IMR-90 (cell line): ENCODE results near the gene MAGI2. TPM values are rescaled to one million over a fixed set of nuclear protein-coding genes. Genes with fewer than 3 reads are reported as not detected.

Experiments used
- ATAC-seq: fragments of 200-7000 bp; cut with Tn5 transposase; 2 replicates; pipeline ENCODE4 v1.9.1; 2020; ENCODE audit warnings: low read depth, mild to moderate bottlenecking, moderate library complexity
- BruUV-seq: library from RNA; stranded (reverse); fragments of 400-500 nt; replicated peaks from 2 replicates; lab custom pipeline; 2021; lab: Mats Ljungman, UMichigan
- CTCF ChIA-PET: fragments of 300-600 bp; formaldehyde crosslinking; extraction: SDS; loops from one replicate; lab custom pipeline; 2021; ENCODE audit warnings: antibody characterized with exemption; lab: Yijun Ruan, JAX
- POLR2A ChIA-PET: fragments of 300-600 bp; sonication (Branson Sonifier 250); formaldehyde crosslinking; loops from one replicate; lab custom pipeline; 2022; ENCODE audit warnings: antibody characterized with exemption; ENCODE audit not compliant: unreplicated experiment; lab: Charles Lee
- DNase-seq: peaks from one replicate; pipeline ENCODE4 v3.0.0; 2013
- H2AFZ ChIP-seq: replicated peaks from 2 replicates; pipeline ENCODE3; 2013; ENCODE audit warnings: low read length, mild to moderate bottlenecking; ENCODE audit not compliant: poor library complexity
- H2AK5ac ChIP-seq: 2 replicates; pipeline ENCODE4 v1.6.1; 2013; ENCODE audit warnings: low read depth, low read length, inconsistent platforms
- H2AK9ac ChIP-seq: replicated peaks from 2 replicates; pipeline ENCODE3; 2013; ENCODE audit warnings: mild to moderate bottlenecking, low read depth, low read length, moderate library complexity; ENCODE audit not compliant: poor library complexity
- H2BK120ac ChIP-seq: 2 replicates; pipeline ENCODE4 v1.6.1; 2013; ENCODE audit warnings: low read depth, low read length, inconsistent platforms
- H2BK15ac ChIP-seq: 3 replicates; pipeline ENCODE4 v1.6.1; 2013; ENCODE audit warnings: low read depth, low read length, inconsistent platforms
- H2BK20ac ChIP-seq: 2 replicates; pipeline ENCODE4 v1.6.1; 2013; ENCODE audit warnings: low read depth, mild to moderate bottlenecking, inconsistent platforms, low read length, moderate library complexity
- H2BK5ac ChIP-seq: 2 replicates; pipeline ENCODE4 v1.6.1; 2013; ENCODE audit warnings: mild to moderate bottlenecking, low read depth, low read length, inconsistent platforms; ENCODE audit not compliant: poor library complexity, severe bottlenecking
- H3K14ac ChIP-seq: replicated peaks from 2 replicates; pipeline ENCODE4 v1.6.1; 2013; ENCODE audit warnings: low read depth, low read length, inconsistent platforms
- H3K18ac ChIP-seq: 2 replicates; pipeline ENCODE4 v1.6.1; 2013; ENCODE audit warnings: low read depth, low read length, control low read depth
- H3K23ac ChIP-seq: 2 replicates; pipeline ENCODE4 v1.6.1; 2013; ENCODE audit warnings: low read depth, low read length, inconsistent platforms
- H3K27ac ChIP-seq: 2 replicates; pipeline ENCODE4 v1.5.1; 2013; ENCODE audit warnings: mild to moderate bottlenecking, control low read depth, low read length; ENCODE audit not compliant: insufficient read depth
- H3K27me3 ChIP-seq: 2 replicates; pipeline ENCODE4 v1.6.1; 2013; ENCODE audit warnings: low read length; ENCODE audit not compliant: control insufficient read depth, insufficient read depth
- H3K36me3 ChIP-seq: 2 replicates; pipeline ENCODE4 v1.6.1; 2013; ENCODE audit warnings: low read length, mixed read lengths; ENCODE audit not compliant: control insufficient read depth, insufficient read depth
- H3K4ac ChIP-seq: 2 replicates; pipeline ENCODE4 v1.6.1; 2013; ENCODE audit warnings: low read depth, low read length, inconsistent platforms
- H3K4me1 ChIP-seq: 2 replicates; pipeline ENCODE4 v1.6.1; 2013; ENCODE audit warnings: low read length, mixed read lengths; ENCODE audit not compliant: control insufficient read depth, insufficient read depth
- H3K4me2 ChIP-seq: 2 replicates; pipeline ENCODE4 v1.6.1; 2013; ENCODE audit warnings: low read depth, mild to moderate bottlenecking, control low read depth, low read length, moderate library complexity
- H3K4me3 ChIP-seq: 2 replicates; pipeline ENCODE4 v1.5.1; 2013; ENCODE audit warnings: low read depth, mild to moderate bottlenecking, control low read depth, low read length, moderate library complexity; ENCODE audit not compliant: insufficient read depth
- H3K56ac ChIP-seq: 2 replicates; pipeline ENCODE4 v1.6.1; 2013; ENCODE audit warnings: low read length, inconsistent platforms; ENCODE audit not compliant: insufficient read depth; ENCODE audit errors: extremely low read depth
- H3K79me1 ChIP-seq, 2 experiments: 2 replicates each; pipeline ENCODE4 v1.6.1; 2013; ENCODE audit warnings: low read length in 2 of 2, inconsistent platforms in 1 of 2, low read depth in 1 of 2
- H3K9ac ChIP-seq: 2 replicates; pipeline ENCODE4 v1.6.1; 2013; ENCODE audit warnings: low read depth, low read length, control low read depth
- H3K9me1 ChIP-seq: 2 replicates; pipeline ENCODE4 v1.6.1; 2013; ENCODE audit warnings: low read length, inconsistent platforms; ENCODE audit not compliant: insufficient read depth
- H3K9me3 ChIP-seq: 2 replicates; pipeline ENCODE4 v1.6.1; 2013; ENCODE audit warnings: low read length; ENCODE audit not compliant: control insufficient read depth, insufficient read depth
- H4K20me1 ChIP-seq: 2 replicates; pipeline ENCODE4 v1.6.1; 2013; ENCODE audit warnings: low read length, inconsistent platforms; ENCODE audit not compliant: insufficient read depth
- H4K5ac ChIP-seq: 2 replicates; pipeline ENCODE4 v1.6.1; 2013; ENCODE audit warnings: mild to moderate bottlenecking, low read depth, low read length, control low read depth
- H4K8ac ChIP-seq, 2 experiments: 2 replicates each; pipeline ENCODE4 v1.6.1; 2013; ENCODE audit warnings: low read depth in 2 of 2, low read length in 2 of 2, control low read depth in 1 of 2, inconsistent platforms in 1 of 2
- H4K91ac ChIP-seq: 2 replicates; pipeline ENCODE4 v1.6.1; 2013; ENCODE audit warnings: low read depth, low read length, inconsistent platforms; ENCODE audit not compliant: insufficient read depth
- BHLHE40 ChIP-seq: fragments of 150-350 bp; IDR thresholded peaks from 2 replicates; pipeline ENCODE4 v1.6.1; 2016; ENCODE audit warnings: mild to moderate bottlenecking, low read depth, low read length
- MAFK ChIP-seq: IDR thresholded peaks from 2 replicates; pipeline ENCODE4 v1.6.1; 2012; ENCODE audit warnings: low read depth, low read length, improper control_type of control experiment
- WGBS, 2 experiments: methylation state at CpG; one replicate each; pipeline versions ENCODE4 v1.1.5 to v1.1.7; 2013; ENCODE audit warnings: missing lambda C conversion rate in 2 of 2; ENCODE audit not compliant: insufficient read length in 1 of 2; ENCODE audit errors: extremely low coverage in 2 of 2; 5-methylcytosine and 5-hydroxymethylcytosine counted together
- dilution Hi-C: fragments of 300-500 bp; cut with HindIII; formaldehyde crosslinking; loops from one replicate; pipeline ENCODE4 v1.14.3; 2018; ENCODE audit warnings: low sequenced_read_pairs; ENCODE audit not compliant: unreplicated experiment
- in situ Hi-C: fragments of 300-500 bp; cut with MboI; formaldehyde crosslinking; loops from 3 replicates; pipeline ENCODE4 v1.14.3; 2019; ENCODE audit warnings: low sequenced_read_pairs, inconsistent platforms, mixed read lengths
- intact Hi-C: fragments of 100-400 bp; cut with micrococcal nuclease; formaldehyde crosslinking; loops from 2 replicates; pipeline ENCODE4 v1.10.0; 2022
- polyA plus RNA-seq, 3 experiments: library from polyadenylated mRNA; depleted of rRNA; stranded (reverse); fragments of >200 nt; gene quantifications; 2 replicates each; pipeline ENCODE4 v1.2.3, GENCODE V29; 2012; ENCODE audit warnings: low replicate concordance in 1 of 3
- total RNA-seq: library from RNA; depleted of rRNA; stranded (reverse); fragments of >200 nt; gene quantifications from 2 replicates; pipeline ENCODE4 v1.2.3, GENCODE V29; 2012

Gene MAGI2
- total and polyA plus RNA-seq, 2 of the 4 experiments (the other 2 are of a cell fraction) = 2.5 to 17.9 TPM

DNA sequence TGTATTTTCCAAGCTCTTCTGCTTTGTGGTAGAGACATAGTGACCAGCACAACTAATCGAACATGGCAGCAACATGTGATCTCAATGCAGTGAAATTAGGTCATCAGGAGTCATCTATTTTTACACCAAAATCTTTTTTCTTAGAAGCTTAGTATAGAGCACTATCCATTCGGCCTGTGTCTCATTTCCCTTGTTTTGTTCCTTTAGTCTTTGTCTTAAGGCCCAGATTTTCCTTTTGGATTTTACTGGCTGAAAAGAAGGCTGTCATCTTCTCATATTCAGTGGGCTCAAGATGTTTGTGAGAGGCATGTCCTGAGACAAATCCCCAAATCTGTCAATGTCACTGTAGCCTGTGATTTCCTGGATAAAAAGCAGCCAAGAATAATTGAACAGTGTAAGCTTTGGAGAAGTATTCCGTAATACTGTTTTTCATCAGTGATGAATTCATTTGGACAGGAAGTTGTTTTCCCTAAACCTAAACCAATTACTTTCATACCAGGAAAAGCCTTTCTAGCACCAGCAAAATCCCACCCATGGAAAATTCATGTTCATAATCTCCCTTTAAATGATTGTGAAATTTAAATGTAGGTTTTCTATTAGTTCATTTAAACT is 55.2 kb downstream of the MAGI2 start:
- H2BK15ac ChIP-seq = no peak overlapping the region
- intact Hi-C loops = no loop called here
- dilution Hi-C loops = no loop called here
- H3K23ac ChIP-seq = peak overlapping the region; percentile 42; the same call in 1 of the 2 replicates
- peak overlapping the region; percentile 35; the same call in 1 of the 2 replicates for H3K4ac ChIP-seq
- peaks cover 2% of the 10 kb centered on the region; the same call in 1 of the 2 replicates for H3K4me1 ChIP-seq
- TF ChIP-seq BHLHE40 (no peak), MAFK (no peak)
- POLR2A ChIA-PET = no interaction called here
- BruUV-seq = no TSS peak
- H2BK5ac ChIP-seq = no peak overlapping the region
- H4K91ac ChIP-seq = no peak overlapping the region
- H2BK120ac ChIP-seq = peak overlapping the region; percentile 5; the same call in 1 of the 2 replicates
- H3K79me1 ChIP-seq = peaks cover 20 to 21% of the 10 kb centered on the region in 2 experiments; a peak in 3 of 4 replicates
- no peak overlapping the region for H4K5ac ChIP-seq
- H3K4me3 ChIP-seq = no peak overlapping the region
- H2AK9ac ChIP-seq = no peak overlapping the region
- H3K36me3 ChIP-seq = no peaks in the 10 kb centered on the region
- H4K20me1 ChIP-seq = no peaks in the 10 kb centered on the region; the same call in 1 of the 2 replicates
- H3K18ac ChIP-seq = no peak overlapping the region
- in situ Hi-C loops = no loop called here
- H3K27ac ChIP-seq = no peak overlapping the region
- no peak overlapping the region for H3K4me2 ChIP-seq
- H2AK5ac ChIP-seq = peak overlapping the region; percentile 23; the same call in 1 of the 2 replicates
- no peak overlapping the region for H2AFZ ChIP-seq
- no peak for ATAC-seq
- CTCF ChIA-PET = no interaction called here
- no peaks in the 10 kb centered on the region for H3K9me3 ChIP-seq
- no peak overlapping the region; a peak in 1 of 4 replicates for H4K8ac ChIP-seq
- no peak overlapping the region for H2BK20ac ChIP-seq
- DNase-seq = no peak
- no peaks in the 10 kb centered on the region for H3K27me3 ChIP-seq
- H3K9ac ChIP-seq = no peak overlapping the region
- H3K9me1 ChIP-seq = 0 out of 2 replicates have a peak, but pooled peaks cover 3% of the 10 kb centered on the region
- no CpG with 5 or more reads among the region's 3 CpGs for WGBS, 2 experiments
- H3K14ac ChIP-seq = no peak overlapping the region
- H3K56ac ChIP-seq = no peak overlapping the region
